ENCODE data around the gene PLXNB1.
A peak's percentile ranks its signal among the peaks of the same experiment; 100 is the strongest.

GRCh38 chr3:48413611-48414010 lies 16.3 kb downstream of the PLXNB1 start:
- no peak for TF ChIP-seq ZBTB40 (IDR thresholded peaks at IDR 0.05; ENCODE audit: borderline replicate concordance)
- TF ChIP-seq MEF2A (IDR thresholded peaks at IDR 0.05; ENCODE audit: insufficient read depth, low read depth, low read length) = no peak
- TF ChIP-seq CBFB (IDR thresholded peaks at IDR 0.05; ENCODE audit: low read depth) = no peak
- TF ChIP-seq ZNF592 (IDR thresholded peaks at IDR 0.05) = no peak
- TF ChIP-seq PBX3 (IDR thresholded peaks at IDR 0.05; ENCODE audit: insufficient replicate concordance, low read depth, low read length) = no peak
- 0 out of 2 replicates have a peak, but pooled peaks have one; percentile 8 for TF ChIP-seq POLR2A (IDR thresholded peaks at IDR 0.05; ENCODE audit: low read depth, low read length)
- no peak for TF ChIP-seq ZNF687 (IDR thresholded peaks at IDR 0.05)
- TF ChIP-seq NR2F1 (conservative IDR thresholded peaks at IDR 0.05) = no peak
- no peak for TF ChIP-seq CTCF (IDR thresholded peaks at IDR 0.05 in 2 of 3, conservative IDR thresholded peaks at IDR 0.05 in 1 of 3; ENCODE audit: control insufficient read depth in 2 of 3, extremely low read depth in 1 of 3, insufficient read depth in 1 of 3, low read depth in 3 of 3, low read length in 3 of 3)
- TF ChIP-seq ZZZ3 (IDR thresholded peaks at IDR 0.05; ENCODE audit: control insufficient read depth, insufficient read length, low read depth) = no peak
- TF ChIP-seq CEBPB (IDR thresholded peaks at IDR 0.05; ENCODE audit: borderline replicate concordance in 1 of 2, low read depth in 2 of 2, low read length in 2 of 2) = no peak
